CD4-positive, alpha-beta T cell treated with Interferon gamma for 1 hour (primary cell): Measurements from ENCODE around the gene TRAF3IP1.
"Not testable (repeated sequence)": the region's sequence is repeated elsewhere in the genome, so short reads cannot be mapped to it uniquely, and the experiment has no call there.

ENCODE experiments used
- DNase-seq: peaks from one replicate; pipeline ENCODE4 v3.0.0-alpha.2; 2020

TRAF3IP1 gene

GRCh38 chr2:238345297-238345968 lies 25.1 kb downstream of the TRAF3IP1 start:
- no peak for DNase-seq

- no peak for DNase-seq
Measured at GRCh38 chr2:238346544-238346943, 26.2 kb downstream of the TRAF3IP1 start.

DNA sequence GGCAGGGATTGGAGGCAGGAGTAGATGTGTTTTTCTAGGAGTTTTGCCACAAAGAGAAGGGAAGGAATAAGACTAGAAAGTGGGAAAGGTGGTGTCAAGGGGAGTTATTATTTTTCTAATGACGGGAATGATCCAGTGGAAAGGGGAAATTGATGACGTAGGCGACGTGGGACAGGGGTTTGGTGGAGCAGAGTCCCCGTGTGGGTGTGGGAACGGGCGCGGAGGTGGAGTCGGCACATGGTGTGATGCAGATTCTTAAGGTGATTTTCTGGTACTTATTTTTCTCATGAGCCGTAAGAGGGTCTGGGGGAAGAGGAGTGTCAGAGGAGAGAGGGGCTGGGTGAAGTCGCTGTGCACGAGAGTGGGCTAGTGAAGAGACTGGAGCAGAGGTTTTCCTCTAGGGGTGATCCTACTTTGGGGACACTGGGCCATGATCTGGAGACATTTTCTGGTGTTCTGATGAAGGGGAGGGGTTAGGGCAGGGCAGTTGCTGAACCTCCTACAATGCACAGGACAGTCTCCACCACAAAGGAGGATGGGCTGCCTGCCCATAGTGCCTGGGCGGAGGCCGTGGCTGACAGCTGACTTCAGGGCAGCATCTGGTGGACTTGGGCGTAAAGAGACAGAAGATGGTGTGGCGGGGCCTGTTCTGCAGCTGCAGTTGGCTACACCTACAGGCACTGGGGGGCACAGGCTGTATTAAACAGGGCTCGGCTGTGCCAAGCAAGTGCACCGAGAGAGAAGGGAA lies 30.0 kb downstream of the TRAF3IP1 start:
- DNase-seq, result no peak

DNA sequence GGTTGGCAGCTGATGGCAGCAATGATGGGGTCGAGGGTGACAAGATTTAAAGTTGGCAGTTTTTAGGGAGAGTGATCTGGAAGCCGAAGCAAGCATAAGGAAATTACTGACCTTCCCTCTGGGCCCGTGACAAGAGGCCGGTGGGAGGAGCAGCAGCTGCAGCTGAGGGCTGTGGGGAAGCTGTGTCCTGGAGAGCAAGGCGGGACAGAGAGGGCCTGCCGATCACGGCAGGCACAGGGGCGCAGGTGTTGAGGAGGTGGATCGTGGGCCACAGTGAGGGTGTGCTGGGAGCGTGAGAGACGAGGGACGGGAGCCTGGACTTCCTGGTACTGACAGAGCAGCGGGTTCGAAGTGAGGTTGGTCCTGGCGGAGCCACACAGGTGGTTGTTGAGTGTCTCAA lies 31.0 kb downstream of the TRAF3IP1 start:
- DNase-seq, result no peak

DNA sequence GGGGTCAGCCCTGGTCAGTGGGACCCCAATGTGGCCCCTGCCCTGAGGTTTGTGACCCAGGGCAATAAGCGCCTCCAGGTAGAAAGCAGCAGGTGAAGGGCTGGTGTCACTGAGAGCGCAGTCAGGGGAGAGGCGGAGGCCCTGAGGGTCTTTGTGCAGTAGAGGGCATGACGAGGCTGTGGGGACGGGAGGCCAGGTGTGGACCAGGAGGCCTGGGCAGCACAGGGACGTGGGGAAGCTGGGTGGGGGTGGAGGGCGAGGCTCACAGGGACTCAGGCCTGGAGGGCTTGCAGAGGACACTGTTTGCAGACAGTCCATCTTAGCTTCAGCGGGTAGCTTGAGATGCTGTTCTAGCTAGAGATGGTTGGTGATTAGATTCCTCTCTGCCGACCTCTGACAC lies 32.0 kb downstream of the TRAF3IP1 start:
- DNase-seq, result no peak

DNA sequence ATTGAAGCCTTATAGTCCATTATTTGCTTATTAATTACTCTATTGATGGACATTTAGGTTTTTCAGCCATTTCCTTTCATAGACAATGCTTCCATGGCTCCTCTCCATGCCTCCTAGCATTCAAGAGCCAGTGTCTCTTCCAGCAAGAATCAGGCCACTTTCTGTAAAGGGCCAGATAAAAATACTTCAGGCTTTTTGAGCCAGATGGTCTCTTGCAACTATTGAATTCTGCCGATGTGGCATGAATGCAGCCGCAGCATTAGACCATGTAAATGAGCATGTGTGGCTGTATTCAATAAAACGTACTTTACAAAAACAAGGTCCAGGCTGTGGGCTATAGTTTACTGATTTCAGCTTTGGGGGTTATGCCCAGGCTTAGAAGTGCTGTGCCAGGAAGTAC lies 38.5 kb downstream of the TRAF3IP1 start:
- no peak for DNase-seq

GRCh38 chr2:238359403-238359802 lies 39.1 kb downstream of the TRAF3IP1 start:
- DNase-seq, result no peak

DNA sequence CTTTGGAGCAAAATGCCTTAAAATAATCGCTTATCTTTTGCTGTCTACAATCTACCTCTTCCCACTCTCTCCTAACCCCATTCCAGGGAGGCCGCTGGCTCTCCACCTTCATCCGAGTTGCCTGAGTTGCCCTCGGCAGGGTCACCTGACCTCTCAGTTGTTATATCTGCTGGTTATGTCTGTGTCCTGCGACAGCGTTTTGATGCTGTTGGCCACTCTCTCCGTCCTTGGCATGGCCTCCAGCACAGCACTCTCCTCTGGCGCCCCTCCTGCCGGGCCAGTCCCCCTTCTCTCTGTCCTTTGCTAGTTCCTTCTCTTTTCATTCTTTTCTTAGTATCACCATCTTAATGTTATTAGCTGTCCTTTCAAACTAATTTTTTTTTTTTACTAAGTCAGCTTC lies 41.6 kb downstream of the TRAF3IP1 start:
- DNase-seq, result no peak

- DNase-seq, result no peak
Measured at GRCh38 chr2:238362626-238363025, 42.3 kb downstream of the TRAF3IP1 start.

DNA sequence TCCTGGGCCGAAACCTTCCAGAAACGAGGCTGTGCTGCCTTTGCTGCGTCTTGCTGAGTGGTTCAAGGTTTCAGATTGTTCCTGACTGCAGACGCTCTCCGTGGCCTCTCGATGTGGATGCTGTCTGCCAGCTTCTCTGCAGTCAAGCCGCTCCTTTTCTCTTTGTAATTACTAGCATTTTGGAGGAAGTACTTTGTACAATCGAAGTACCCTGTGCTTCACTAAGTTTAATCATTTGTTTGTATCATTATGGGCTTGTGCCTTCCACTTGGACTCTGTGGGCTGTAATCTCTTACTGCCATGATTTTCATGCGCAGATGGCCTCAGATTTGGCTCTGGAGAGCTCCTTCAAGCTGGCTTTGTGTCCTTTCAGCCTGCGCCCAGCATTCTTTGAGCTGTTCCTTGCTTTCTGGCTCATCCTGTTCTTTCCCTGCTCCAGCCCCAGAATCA lies 49.3 kb downstream of the TRAF3IP1 start:
- DNase-seq, result no peak

GRCh38 chr2:238370094-238370822 lies 49.9 kb downstream of the TRAF3IP1 start:
- no peak for DNase-seq

- peak; percentile 57 for DNase-seq
Measured at GRCh38 chr2:238370823-238371372, 50.6 kb downstream of the TRAF3IP1 start.

DNA sequence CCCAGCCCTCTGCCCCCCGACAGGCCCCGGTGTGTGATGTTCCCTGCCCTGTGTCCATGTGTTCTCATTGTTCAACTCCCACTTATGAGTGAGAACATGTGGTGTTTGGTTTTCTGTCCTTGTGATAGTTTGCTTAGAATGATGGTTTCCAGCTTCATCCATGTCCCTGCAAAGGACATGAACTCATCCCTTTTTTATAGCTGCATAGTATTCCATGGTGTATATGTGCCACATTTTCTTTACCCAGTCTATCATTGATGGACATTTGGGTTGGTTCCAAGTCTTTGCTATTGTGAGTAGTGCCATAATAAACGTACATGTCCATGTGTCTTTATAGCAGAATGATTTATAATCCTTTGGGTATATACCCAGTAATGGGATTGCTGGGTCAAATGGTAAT lies 52.0 kb downstream of the TRAF3IP1 start:
- not testable (repeated sequence) for DNase-seq

- DNase-seq, result no peak
Measured at GRCh38 chr2:238376884-238377391, 56.6 kb downstream of the TRAF3IP1 start.

DNA sequence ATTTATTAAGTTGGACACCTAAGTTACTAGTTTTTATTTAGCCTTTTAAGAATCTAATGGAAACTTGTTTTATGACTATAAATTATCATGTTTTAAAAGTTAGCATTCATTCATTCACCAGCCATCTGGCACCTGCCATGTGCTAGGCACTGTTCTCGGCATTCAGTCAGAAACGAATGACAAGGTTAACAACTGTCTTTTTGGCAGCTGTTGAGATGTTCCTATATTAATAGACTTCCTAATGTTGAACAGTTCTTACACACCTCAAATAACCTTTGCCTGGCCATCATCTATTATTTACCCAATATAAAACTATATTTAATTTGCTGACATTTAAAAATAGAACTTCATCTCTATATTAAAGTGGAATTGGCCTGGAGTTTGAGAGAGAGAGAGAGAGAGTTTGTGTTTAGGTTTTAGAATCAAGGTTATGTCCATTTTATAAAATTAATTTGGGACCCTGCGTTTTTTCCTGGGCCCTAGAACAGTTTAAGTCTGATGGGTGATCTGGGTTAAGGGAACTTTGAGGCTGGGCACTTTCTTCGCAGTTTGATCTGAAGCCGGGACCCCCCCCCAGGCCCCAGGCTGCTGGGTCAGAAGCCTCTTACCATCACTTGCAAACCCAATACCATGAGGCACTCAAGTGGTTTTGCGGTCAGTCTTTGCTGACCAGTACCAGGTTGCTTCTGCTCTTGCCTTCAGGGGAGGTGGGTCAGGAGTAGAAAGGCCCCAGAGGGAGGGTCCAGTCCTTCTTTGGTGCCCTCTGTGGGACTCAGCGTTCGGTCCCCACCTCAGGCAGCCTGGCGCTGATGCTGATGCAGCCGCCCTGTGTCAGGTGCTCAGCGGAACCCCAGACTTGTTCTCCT lies 58.1 kb downstream of the TRAF3IP1 start:
- DNase-seq, result no peak

GRCh38 chr2:238379096-238379810 lies 58.9 kb downstream of the TRAF3IP1 start:
- DNase-seq, result peak; percentile 43

DNA sequence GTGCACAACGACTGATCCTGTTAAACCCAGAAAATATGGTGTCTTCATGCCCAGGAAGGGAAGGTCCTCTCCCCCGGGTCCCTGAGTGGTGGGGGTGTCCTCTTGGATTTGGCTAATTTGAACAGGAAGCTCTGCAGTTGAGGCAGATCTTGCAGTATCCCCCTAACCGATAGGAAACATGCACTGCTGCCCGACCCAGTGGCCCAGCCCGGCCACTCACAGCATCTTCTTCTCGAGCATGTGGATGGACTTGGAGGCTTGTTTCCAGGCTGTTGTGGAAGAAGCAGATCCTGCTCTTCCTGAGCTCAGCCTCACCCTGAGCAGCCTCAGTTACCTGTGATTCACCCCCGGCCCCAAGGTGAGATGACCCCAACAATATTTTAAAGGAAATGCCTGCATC lies 60.0 kb downstream of the TRAF3IP1 start:
- no peak for DNase-seq

GRCh38 chr2:238380785-238381184 lies 60.5 kb downstream of the TRAF3IP1 start:
- DNase-seq, result no peak

- DNase-seq, result no peak
Measured at GRCh38 chr2:238381341-238382115, 61.2 kb downstream of the TRAF3IP1 start.

DNA sequence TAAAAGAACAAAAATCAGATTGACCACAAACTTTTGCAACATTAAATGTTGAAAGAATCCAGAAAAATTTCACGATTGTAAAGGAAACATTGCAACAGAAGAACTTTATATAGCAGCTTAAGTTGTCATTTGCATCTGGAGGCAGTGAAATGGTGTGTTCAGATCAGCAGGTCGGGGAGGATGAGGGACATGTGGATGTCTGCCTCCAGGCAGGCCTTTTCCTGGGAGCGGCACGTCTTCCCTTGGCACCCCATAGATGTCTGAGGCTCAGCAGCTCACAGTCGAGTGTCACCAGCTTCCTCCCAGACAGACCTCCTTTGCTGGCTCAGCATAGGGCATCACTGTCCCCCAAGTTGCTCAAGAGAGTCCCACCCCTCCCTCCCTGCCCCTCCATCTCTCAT lies 62.1 kb downstream of the TRAF3IP1 start:
- no peak for DNase-seq

DNA sequence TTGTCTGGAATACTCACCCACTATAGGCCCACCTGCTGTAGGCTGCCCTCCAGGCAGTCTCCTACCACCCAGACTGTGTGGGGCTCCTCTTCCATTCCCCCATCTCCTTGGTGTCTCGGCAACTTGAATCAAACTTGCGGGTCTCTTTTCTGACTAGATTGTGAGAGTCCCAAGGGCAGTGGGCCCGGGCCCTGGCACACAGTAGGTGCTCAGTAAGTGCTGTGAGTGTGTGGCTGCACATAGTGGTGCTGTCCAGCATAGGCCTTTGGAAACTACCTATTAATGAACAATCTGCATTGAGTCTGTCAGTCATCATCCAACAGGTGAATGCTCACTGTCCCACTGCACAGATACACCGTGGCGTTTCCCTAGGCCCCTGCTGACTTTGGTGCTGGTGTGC lies 62.8 kb downstream of the TRAF3IP1 start:
- DNase-seq, result no peak
